Loucy (cell line): Measurements from ENCODE around the gene IGF2R.
A peak's percentile ranks its signal among the peaks of the same experiment; 100 is the strongest.
"Not testable (repeated sequence)": the region's sequence is repeated elsewhere in the genome, so short reads cannot be mapped to it uniquely, and the experiment has no call there.

Experiments used
- H2AFZ ChIP-seq: fragments of 200-600 bp; sonication (generic); 2 replicates; pipeline ENCODE4 v1.6.0; 2016; ENCODE audit warnings: antibody characterized with exemption, mild to moderate bottlenecking, low read length, moderate library complexity
- H3F3A ChIP-seq: fragments of 200-600 bp; 2 replicates; pipeline ENCODE4 v1.6.0; 2016; ENCODE audit warnings: antibody characterized with exemption, low read depth, mild to moderate bottlenecking
- H3K27me3 ChIP-seq: fragments of 200-600 bp; sonication (generic); 2 replicates; pipeline ENCODE4 v1.6.1; 2014; ENCODE audit warnings: low read length, mild to moderate bottlenecking; ENCODE audit not compliant: insufficient read depth, poor library complexity, severe bottlenecking
- H3K36me3 ChIP-seq: fragments of 200-600 bp; sonication (generic); 2 replicates; pipeline ENCODE4 v1.6.1; 2016; ENCODE audit warnings: low read length; ENCODE audit not compliant: insufficient read depth
- H3K4me1 ChIP-seq: fragments of 200-600 bp; sonication (generic); 2 replicates; pipeline ENCODE4 v1.5.1; 2014; ENCODE audit warnings: low read length, mild to moderate bottlenecking; ENCODE audit not compliant: insufficient read depth, poor library complexity, severe bottlenecking
- H3K4me2 ChIP-seq: fragments of 200-600 bp; sonication (generic); 2 replicates; pipeline ENCODE4 v1.6.0; 2014; ENCODE audit warnings: antibody characterized with exemption, low read length, low read depth, mild to moderate bottlenecking; ENCODE audit not compliant: poor library complexity, severe bottlenecking
- H3K4me3 ChIP-seq: fragments of 200-600 bp; sonication (generic); 2 replicates; pipeline ENCODE4 v1.5.1; 2014; ENCODE audit warnings: low read length, mild to moderate bottlenecking, mixed read lengths; ENCODE audit not compliant: poor library complexity, severe bottlenecking
- H3K79me2 ChIP-seq: fragments of 200-600 bp; sonication (generic); 2 replicates; pipeline ENCODE4 v1.6.1; 2014; ENCODE audit warnings: low read length; ENCODE audit not compliant: insufficient read depth
- H3K9ac ChIP-seq: fragments of 200-600 bp; sonication (generic); 2 replicates; pipeline ENCODE4 v1.6.0; 2014; ENCODE audit warnings: mild to moderate bottlenecking, low read depth, low read length, moderate library complexity; ENCODE audit not compliant: poor library complexity, severe bottlenecking
- H3K9me2 ChIP-seq: fragments of 200-600 bp; sonication (generic); replicated peaks from 2 replicates; pipeline ENCODE4 v1.6.1; 2016; ENCODE audit warnings: low read depth, low read length, mixed read lengths
- H3K9me3 ChIP-seq: fragments of 200-600 bp; sonication (generic); 2 replicates; pipeline ENCODE4 v1.6.1; 2014; ENCODE audit warnings: mild to moderate bottlenecking, antibody characterized with exemption, low read length, low read depth; ENCODE audit not compliant: insufficient read depth
- H4K20me1 ChIP-seq: fragments of 200-600 bp; sonication (generic); 2 replicates; pipeline ENCODE4 v1.6.0; 2014; ENCODE audit warnings: antibody characterized with exemption, low read length, mild to moderate bottlenecking; ENCODE audit not compliant: insufficient read depth, poor library complexity, severe bottlenecking
- CTCF ChIP-seq: fragments of 200-600 bp; sonication (generic); conservative IDR thresholded peaks from 2 replicates; pipeline ENCODE4 v1.5.1; 2014; ENCODE audit warnings: mild to moderate bottlenecking, antibody characterized with exemption, low read length
- EZH2phosphoT487 ChIP-seq: fragments of 200-600 bp; IDR thresholded peaks from 2 replicates; pipeline ENCODE4 v1.6.1; 2018; ENCODE audit warnings: antibody characterized with exemption, mild to moderate bottlenecking, moderate library complexity, borderline replicate concordance

The IGF2R gene

GRCh38 chr6:159968295-159969203, at the start of gene IGF2R:
IGF2R (plus strand) TSS chr6:159969082; CDS start chr6:159969247, 165 bp downstream.
- H3K9ac ChIP-seq: peak within 1 kb of the TSS; percentile 83
- TF ChIP-seq EZH2phosphoT487: no peak
- no peak for TF ChIP-seq CTCF
- peak within 1 kb of the TSS; percentile 99 for H2AFZ ChIP-seq
- H3K4me2 ChIP-seq: peak within 1 kb of the TSS; percentile 100
- H3K9me3 ChIP-seq: no peaks in the 10 kb centered on the region
- no peaks in the 10 kb centered on the region for H3K36me3 ChIP-seq
- H3K4me3 ChIP-seq: peak within 1 kb of the TSS; percentile 88
- peaks cover 39% of the 10 kb centered on the region for H3K4me1 ChIP-seq
- H3K9me2 ChIP-seq: no peaks in the 10 kb centered on the region
- peaks cover 14% of the 10 kb centered on the region for H3K27me3 ChIP-seq
- H3F3A ChIP-seq: no peaks in the 10 kb centered on the region
- H4K20me1 ChIP-seq: peaks cover 30% of the 10 kb centered on the region
- peaks cover 40% of the 10 kb centered on the region for H3K79me2 ChIP-seq

DNA sequence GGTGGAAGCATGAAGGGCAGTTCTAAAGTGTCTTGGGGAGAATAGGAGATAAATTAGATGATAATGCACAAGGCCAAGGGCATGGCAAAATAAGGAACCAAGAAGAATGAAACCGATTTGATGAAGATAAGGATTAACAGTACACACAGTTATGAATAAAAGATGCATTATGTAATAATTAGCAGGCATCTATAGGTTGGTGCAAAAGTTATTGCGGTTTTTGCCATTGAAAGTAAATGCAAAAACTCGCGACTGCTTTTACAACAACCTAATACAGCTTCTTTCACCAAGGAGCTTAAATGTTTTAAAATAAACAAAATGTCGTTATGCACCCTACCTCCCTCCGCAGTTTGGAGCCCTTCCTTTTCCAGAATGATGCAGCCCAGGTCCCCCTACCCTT, 49.1 kb upstream of the IGF2R start:
- no peak overlapping the region for H3K4me3 ChIP-seq
- H3K79me2 ChIP-seq: no peaks in the 10 kb centered on the region
- no peaks in the 10 kb centered on the region for H3K9me2 ChIP-seq
- H3K9ac ChIP-seq: no peak overlapping the region
- H3K4me1 ChIP-seq: no peaks in the 10 kb centered on the region
- peaks cover 4% of the 10 kb centered on the region; the same call in 1 of the 2 replicates for H3K9me3 ChIP-seq
- H2AFZ ChIP-seq: no peak overlapping the region
- H3K36me3 ChIP-seq: no peaks in the 10 kb centered on the region
- TF ChIP-seq CTCF: no peak
- TF ChIP-seq EZH2phosphoT487: no peak
- H3K4me2 ChIP-seq: no peak overlapping the region
- no peaks in the 10 kb centered on the region for H4K20me1 ChIP-seq
- no peaks in the 10 kb centered on the region for H3K27me3 ChIP-seq
- no peaks in the 10 kb centered on the region for H3F3A ChIP-seq

DNA sequence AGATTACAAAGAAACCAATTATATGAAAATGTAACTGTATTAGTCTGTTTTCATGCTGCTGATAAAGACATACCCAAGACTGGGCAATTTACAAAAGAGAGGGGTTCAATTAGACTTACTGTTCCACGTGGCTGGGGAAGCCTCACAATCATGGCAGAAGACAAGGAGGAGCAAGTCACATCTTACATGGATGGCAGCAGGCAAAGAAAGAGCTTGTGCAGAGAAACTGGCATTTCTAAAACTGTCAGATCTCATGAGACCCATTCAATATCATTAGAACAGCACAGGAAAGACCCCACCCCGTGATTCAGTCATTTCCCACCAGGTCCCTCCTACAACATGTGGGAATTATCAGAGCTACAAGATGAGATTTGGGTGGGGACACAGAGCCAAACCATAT, 44.7 kb upstream of the IGF2R start:
- not testable (repeated sequence) for H3F3A ChIP-seq, H3K79me2 ChIP-seq, H3K4me1 ChIP-seq, H3K9me3 ChIP-seq, H4K20me1 ChIP-seq, H3K9ac ChIP-seq, H3K36me3 ChIP-seq, H2AFZ ChIP-seq, H3K4me2 ChIP-seq, H3K27me3 ChIP-seq, H3K9me2 ChIP-seq, H3K4me3 ChIP-seq
